Measurements from ENCODE around the gene TFPT.

The TFPT gene, protein sequence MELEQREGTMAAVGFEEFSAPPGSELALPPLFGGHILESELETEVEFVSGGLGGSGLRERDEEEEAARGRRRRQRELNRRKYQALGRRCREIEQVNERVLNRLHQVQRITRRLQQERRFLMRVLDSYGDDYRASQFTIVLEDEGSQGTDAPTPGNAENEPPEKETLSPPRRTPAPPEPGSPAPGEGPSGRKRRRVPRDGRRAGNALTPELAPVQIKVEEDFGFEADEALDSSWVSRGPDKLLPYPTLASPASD

DNA sequence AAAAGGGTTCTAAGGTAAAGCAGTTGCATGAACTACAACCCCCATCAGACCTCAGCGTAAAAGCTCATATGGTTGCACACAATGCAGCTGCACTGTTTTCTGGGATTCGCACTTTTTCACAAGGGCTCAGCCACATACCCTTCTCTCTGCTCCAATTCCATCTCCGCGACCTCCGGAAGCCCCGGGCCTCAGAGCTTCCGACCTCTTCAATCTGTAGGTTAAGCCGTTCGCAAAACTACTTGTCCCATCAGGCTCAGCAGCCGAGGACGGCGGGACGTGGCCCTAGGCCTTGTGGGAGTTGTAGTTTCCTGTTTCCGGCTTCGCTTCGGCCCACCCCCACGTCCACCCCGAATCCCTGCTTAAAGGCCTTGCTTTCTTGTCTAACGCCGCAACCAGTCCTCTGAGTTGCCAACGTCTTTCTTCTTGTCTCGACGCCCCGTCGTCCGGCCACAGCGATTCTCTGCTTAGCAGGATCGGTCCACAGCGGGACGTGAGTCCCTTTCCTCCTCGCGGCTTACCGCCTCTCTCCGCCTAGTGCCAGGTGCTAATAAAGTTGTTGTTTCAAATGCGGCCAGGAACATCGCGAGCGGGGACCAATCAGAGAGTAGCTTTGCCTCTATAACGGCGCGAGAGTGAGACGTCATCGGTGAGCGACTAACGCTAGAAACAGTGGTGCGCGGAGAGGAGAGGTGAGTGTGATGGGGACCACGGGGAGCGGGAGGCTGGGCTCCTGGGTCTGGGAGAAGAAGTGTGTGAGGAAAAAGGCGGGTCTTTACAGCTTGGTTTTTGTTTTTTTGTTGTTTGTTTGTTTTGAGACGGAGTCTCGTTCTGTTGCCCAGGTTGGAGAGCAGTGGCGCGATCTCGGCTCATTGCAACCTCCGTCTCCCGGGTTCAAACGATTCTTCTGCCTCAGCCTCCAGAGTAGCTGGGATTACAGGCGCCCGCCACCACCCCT, at the start of gene TFPT, which contains the start of gene PRPF31:
Gene TFPT (minus strand): TSS at position 549 of the 955 bp plus-strand sequence. CDS start 388 bp downstream, at position 161.
Gene PRPF31 (plus strand): TSS at position 646 of the 955 bp plus-strand sequence. CDS start 2,525 bp downstream, outside the sequence.
- DNase-seq (ENCODE audit: extremely low read depth in 1 of 2, low read depth in 1 of 2): peak; percentile 93

DNA sequence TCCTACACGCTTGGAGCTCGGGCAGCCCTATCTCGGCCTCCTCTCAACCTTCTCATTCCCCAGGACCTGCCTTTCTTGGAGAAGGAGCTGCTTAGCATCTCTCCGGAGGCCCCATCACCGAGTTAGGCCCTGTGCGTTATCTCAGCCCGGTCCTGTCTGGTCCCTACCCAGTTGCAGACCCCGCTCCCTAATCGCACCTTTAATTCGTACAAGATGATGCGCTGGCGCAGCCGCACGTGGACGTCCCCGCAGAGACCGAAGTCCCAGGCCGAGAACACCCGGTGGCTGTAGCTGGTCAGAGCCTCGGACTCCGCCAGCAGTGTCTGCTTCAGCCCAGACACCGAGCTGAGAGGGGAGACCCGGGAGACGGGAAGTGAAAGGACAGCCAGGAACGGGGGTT, 49.8 kb upstream of the TFPT start:
- DNase-seq (ENCODE audit: extremely low read depth in 1 of 2, low read depth in 1 of 2): no peak

DNA sequence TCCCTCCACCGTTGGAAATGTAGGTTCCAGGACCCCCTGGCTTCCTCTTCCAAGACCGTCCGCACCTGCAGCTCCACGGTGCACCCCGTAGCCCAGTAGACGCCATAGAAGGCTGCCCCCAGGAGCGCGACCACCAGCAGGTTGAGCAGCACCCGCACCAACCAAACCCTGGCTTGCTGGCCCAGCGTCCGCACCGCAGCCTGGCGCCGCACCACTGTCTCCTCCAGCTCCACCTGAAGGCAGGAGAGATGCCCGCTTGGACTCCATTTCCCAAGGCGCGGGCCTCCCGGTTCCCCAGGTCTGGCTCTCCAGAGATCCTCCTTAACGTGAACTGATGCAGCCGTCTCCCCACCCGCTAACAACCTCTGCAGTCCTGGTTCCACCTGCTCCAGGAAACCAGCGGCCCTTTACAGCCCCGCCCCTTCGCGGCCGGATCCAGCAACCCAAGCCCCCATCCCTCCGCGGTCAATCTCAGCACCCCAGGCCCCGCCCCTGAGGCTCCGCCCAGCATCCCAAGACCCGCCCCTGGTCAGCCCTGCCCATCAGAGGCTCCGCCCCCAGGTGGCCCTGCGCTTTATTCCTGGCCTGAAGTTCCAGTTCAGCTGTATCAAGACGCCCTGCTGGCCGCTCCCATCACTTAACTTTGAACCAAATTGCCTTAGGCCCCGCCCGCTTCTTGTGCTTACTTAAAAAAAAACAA, 49.1 kb upstream of the TFPT start:
- peak in 1 of 2 donors; percentile 31 for DNase-seq (ENCODE audit: extremely low read depth in 1 of 2, low read depth in 1 of 2)

DNA sequence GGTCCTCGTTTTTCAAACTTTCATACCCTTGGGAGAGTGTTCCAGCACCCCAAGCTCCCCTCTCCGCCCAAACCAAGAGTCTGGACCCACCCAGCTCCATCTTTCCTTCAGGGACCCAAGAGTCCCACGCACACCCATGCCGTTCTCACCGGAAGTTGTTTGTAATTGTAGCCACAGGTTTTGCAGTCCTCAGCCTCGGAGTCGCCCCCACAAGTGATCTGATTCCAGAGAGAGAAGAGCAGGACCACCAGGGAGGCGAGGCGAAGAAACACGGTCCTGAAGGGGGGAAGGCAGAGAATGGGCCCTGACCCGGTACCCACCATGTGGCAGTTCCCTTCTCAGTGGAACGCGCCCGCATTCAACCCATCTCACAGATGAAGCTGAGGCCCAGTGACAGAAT, 47.4 kb upstream of the TFPT start:
- no peak for DNase-seq (ENCODE audit: extremely low read depth in 1 of 2, low read depth in 1 of 2)

DNA sequence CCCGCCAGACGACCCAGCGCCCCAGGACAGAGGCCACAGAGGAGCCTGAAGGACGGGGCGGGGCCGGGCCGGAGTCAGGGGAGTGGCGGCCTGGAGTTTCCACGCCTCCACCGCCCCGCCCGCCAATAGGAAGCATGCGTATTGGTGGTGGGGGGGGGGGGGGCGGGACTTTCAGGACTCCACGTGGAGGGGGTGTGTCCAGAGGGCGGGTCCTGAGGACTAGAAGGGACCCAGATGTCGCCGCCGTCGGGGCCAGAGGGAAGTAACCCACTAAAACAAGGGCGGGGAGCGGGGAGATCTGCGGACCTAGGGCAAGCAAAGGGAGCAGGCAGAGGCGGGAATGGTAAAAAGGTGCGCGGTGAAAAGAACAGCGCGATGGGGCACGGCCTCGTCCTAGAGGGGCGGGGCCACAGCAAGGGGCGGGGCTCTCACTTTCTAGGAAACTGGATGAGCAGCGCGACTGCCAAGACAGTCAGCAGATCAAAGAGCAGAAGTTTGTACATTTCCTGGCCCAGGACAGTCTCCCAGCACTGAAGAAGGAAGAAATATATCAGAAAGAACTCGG, 46.9 kb upstream of the TFPT start:
- peak; percentile 46 to 68 for DNase-seq (ENCODE audit: extremely low read depth in 1 of 2, low read depth in 1 of 2)

DNA sequence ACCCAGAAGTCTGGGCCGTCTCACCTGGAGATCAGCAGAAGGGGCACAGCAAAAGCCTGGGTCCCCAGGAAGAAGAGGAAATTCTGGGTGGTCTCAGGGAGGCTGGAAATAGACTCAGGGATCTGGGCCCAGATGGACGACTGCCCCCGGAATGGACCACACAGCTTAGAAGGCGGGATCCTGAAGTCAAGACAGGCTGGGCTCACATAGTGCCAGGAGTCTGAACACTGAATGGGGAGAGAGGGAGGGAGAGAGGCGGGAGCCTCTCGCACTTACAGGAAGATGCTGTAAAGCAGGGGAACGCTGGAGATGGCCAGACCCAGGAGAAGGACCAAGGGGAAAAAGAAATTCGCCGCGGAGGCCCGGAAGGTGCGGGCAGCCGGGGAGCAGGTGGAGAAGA, 45.4 kb upstream of the TFPT start:
- DNase-seq (ENCODE audit: extremely low read depth in 1 of 2, low read depth in 1 of 2): no peak

DNA sequence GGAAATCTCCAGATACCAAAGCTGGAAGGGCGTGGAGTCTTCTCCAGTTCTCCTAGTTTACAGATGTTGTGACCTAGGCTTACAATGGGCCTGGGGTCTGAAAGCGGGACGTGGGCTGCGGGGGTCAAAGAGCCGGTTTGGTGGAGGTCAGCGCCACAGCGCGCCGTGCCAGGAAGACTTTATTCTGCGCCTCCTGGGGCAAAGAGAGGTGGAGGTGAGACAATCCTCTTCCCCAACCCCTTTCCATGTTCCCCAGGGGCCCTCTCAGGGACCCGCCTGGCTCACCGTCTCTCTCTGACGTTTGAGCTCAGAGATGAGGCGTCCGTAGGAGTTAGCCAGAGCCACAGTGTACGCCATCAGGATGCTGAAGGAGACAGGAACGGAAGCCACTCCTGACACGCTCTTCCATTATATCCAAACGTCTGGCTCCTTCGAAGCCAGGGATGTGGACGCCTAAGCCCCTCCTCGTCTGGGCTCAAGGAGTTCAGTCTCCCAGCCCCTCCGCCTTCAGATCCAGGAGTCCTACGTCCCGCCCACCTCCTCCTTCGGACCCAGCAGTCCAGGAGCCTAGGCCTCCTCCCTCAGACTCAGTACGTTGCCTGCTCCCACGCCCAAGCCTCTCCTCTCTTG, 44.8 kb upstream of the TFPT start:
- no peak for DNase-seq (ENCODE audit: extremely low read depth in 1 of 2, low read depth in 1 of 2)

DNA sequence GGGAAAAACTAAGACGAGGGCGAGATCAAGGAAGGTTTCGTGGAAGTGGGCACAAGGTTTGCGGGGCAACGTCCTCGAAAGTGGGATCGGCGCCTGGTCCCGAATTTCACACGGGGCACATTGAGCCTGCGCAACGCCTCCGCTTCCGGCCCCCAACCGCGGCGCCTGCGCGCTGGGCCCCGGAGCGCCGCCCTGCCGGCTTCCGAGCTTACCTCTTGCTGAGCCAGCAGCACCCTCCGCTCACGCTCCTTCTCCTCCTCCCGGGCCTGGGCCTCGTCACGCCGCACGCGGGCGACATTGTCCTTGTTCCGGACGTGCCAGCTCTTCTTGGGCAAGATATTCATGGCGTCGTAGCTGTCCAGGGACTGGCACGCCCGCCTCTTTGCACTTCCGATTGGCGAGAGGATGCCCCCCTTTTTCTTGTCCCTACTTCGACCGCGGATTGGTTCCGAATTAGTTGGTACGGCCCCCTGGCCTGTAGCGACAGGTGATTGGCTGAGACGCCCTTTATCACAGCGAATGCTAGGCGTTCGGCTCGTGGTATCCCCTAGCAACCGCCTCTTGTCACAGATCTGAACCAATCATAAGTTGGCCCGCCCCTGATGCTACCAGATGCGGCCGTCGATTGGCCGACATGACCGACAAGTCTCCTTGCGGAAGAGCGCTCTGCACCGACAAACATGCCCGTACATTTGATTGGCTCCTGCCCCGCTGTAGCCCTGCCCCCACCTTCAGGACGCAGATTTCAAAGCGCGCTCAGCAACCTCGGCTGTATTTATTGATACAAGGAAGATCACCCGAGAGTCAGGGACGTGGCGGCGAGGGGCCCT, 44.1 kb upstream of the TFPT start, which contains the start of gene LENG1:
Gene LENG1 (minus strand): TSS at position 370 of the 830 bp plus-strand sequence. CDS start 26 bp downstream, at position 344.
- peak; percentile 93 to 99 for DNase-seq (ENCODE audit: extremely low read depth in 1 of 2, low read depth in 1 of 2)

DNA sequence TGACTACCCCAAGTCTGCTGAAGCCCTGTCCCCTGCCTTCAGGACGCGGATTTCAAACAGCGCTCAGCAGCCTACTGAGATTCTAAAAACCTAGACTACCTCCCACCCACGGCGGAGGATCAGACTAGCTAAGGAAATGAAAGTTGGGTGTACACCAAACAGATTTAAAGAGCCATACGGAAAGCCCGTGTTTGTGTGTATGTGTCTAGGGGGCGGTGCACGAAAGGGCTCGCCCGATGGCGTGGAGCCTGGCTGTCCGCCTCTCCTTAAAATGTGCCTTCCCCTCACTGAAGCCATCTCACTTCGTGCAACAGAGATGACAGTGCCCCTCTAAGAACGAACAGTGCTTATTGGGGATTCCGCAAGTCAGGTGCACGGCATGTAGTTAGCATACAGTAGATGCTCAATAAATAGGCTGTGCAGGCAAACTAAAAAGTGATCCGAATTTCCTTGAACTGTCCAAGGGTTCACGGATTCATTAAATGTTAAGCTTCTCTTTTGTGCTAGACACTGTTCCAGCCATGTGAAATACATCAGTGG, 43.4 kb upstream of the TFPT start:
- no peak for DNase-seq (ENCODE audit: extremely low read depth in 1 of 2, low read depth in 1 of 2)

DNA sequence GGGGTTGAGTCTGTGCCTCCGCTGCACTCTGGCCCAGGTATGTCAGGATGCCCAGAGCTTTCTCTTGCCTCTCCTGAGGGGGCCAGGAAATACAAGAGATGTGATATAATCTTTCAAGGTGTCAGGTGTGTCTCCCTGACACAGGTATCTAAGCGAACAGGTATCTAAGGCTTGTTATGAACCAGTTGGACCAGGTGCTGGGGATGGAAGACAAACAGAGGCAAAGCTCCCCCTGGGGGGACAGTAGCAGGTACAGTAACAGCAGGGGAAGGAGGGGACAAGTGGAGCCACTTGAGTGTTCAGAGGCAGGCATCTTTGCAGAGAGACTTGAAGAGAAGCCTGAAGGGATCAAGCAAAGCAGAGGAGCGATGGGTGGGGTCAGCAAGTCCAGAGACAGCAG, 41.5 kb upstream of the TFPT start:
- DNase-seq (ENCODE audit: extremely low read depth in 1 of 2, low read depth in 1 of 2): no peak

DNA sequence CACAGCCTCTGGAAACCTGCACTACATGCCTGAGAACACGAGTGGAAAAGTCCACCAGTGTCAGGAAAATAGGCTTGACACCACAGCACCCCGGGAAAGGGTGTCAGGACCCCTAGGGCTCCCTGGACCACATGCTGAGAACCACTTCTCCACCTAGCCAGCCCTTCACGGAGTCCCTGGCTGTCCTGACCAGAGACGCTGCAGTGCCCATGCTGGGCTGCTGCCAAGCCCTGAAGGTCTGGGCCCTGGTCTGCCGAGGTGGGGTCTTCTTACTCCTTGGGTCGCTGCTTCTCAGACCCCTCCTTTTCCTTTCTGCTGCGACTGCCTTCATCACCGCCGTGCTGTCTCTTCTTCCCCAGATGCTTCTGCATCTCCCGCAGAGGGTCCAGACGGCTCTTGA, 41.0 kb upstream of the TFPT start:
- no peak for DNase-seq (ENCODE audit: extremely low read depth in 1 of 2, low read depth in 1 of 2)

DNA sequence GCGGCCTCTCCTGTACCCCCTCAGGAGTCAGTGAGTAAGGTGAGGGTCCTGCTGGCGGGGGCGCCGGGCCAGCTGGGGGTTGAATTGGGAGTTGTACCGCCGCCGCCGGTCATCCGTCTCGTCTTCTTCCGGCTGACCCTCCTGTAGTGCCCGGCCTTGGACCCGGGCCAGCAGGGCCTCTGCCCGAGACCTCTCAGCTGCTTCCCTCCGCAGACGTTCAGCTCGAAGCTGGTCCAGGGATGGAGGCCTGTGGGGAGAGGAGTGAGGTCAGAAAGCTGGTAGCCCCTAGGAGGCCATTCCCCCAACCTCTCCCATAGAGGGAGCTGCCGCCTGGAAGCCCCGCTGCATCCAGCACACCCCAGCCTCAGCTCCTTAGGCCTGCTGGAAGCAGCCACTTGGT, 40.2 kb upstream of the TFPT start:
- DNase-seq (ENCODE audit: extremely low read depth in 1 of 2, low read depth in 1 of 2): no peak

DNA sequence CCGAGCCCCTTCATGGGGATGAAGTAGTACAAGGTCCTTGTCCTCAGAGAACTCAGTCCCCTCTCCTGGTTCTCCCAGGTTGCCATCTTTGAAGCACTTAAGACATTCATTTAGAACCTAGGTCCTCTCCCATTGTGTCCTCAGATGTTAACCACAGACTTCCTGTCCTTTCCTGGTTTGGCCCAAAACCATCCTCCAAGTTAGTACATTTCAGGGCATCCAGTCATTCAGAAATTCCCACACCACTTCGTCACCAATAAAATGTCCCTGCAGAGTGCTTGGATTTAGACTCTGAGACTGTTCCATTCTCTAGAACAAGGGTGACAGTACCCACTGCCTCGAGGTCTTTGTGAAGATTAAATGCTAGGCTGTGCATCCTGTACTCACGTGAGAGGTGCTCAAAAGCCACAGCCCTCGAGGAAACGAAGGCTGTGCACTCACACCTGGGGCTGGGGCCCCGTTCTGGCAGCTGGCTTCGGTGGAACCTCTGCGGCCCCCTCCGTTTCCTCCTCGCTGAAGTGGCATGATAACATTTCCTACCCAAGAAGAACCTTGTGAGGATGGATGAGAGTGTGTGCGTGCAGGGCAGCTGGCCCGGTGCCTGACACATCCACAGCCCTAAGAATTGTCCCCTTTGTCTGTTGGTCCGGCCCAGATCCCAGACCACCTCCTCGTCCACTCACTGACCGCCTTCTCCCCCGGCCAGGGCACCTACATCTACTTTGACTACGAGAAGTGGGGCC, 39.3 kb upstream of the TFPT start:
- no peak for DNase-seq (ENCODE audit: extremely low read depth in 1 of 2, low read depth in 1 of 2)

DNA sequence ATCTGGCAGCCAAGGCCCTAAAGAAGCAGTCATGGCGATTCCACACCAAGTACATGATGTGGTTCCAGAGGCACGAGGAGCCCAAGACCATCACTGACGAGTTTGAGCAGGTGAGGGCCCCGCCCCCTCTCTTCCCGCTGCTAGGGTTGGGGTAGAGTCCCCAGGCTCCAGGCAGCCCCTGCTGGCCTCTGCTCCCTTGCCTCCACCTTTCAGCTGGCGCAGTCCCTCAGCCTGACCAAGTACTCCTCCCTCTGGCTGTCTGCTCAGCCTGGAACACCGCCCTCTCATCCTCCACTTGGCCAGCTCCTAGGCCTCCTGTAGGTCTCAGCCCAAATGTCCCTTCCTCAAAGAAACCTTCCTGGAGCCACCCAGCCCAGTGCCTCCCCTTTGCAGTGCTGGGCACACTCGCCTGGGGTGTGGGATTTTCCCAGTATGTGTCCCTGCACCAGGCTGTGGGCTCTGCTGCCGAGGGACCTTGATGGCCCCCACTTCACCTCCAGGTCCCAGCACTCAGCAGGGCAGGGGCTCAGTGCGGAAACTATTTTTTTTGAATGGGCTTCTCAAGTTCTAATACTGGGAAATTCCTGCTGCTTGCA, 38.4 kb upstream of the TFPT start:
- no peak for DNase-seq (ENCODE audit: extremely low read depth in 1 of 2, low read depth in 1 of 2)

DNA sequence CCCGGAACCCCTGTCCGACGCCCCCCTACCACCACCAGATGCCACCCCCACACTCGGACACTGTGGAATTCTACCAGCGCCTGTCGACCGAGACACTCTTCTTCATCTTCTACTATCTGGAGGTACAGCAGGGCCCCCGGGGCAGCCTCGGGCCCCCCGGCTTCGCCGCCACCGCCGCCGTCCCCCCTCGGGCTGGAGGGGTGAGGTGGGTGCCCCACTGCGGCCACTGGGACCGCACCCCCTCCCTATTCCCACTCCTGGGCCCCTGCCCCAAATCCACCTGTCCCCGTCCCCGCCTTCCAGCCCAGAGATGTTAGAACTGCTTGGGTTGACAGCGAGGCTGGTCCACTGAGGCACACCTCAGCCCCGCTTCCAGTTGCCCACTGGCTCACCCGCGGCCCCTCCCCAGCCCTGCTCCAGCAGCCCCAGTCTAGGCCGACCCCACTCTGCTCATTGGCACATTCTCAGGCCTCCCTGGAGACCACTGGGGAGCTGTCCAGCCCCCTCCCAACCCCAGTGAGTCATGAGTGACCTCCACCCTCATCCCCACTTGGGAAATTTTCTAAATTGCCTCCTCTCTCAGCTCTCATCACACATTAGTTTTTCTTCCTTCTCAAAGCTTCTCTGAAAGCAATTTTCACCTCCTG, 37.5 kb upstream of the TFPT start:
- DNase-seq (ENCODE audit: extremely low read depth in 1 of 2, low read depth in 1 of 2): no peak

DNA sequence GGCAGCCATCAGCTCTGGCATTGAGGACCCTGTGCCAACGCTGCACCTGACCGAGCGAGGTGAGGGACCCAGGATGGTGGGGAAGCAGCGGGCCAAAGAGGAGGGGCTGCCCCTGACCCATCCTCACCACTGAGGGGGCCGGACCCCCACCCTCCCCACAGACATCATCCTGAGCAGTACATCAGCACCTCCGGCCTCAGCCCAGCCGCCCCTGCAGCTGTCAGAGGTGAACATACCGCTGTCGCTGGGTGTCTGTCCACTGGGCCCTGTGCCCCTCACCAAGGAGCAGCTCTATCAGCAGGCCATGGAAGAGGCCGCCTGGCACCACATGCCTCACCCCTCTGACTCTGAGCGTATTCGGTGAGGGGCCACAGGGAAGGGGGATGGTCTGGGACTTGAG, 36.8 kb upstream of the TFPT start:
- no peak for DNase-seq (ENCODE audit: extremely low read depth in 1 of 2, low read depth in 1 of 2)

DNA sequence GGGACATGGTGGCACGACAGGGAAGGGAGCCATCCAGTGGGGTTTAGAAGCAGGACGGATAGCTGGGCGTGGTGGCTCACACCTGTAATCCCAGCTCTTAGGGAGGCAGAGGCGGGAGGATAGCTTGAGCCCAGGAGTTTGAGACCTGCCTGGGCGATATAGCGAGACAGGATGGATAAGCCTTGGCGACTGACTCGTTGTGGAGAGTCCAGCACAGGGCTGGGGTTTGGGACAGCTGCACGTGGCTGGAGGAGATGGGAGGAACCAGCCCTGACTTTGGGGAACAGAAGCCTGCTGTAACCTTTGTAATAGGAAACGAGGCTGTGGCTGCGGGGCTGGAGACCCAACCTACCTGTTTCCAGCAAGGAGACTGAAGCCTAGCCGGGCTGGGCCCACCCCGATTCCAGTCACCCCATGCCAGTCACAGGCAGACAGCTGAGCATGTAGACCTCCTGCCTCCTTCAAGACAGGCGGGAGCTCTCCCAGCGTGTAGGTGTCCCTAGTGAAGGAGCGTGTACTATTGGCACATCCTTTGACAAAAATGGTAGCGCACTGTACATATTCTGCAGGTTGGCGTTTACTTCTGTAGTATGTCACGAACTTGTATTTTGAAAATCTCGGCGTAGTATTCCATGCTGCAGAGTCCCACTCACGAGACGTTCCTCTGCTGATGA, 36.0 kb upstream of the TFPT start:
- no peak for DNase-seq (ENCODE audit: extremely low read depth in 1 of 2, low read depth in 1 of 2)

Measured in activated CD8-positive, alpha-beta memory T cell treated with anti-CD3 and anti-CD28 coated beads for 1 hour (primary cell).